HEK293 (cell line): ENCODE data around the gene PSME4.

ENCODE experiments used
- CTCF ChIA-PET: fragments of 350-600 bp; formaldehyde crosslinking; extraction: SDS; loops from one replicate; lab custom pipeline; 2021; ENCODE audit warnings: antibody characterized with exemption; lab: Yijun Ruan, JAX
- POLR2A ChIA-PET: fragments of 300-600 bp; formaldehyde crosslinking; extraction: SDS; loops from one replicate; lab custom pipeline; 2020; ENCODE audit warnings: antibody characterized with exemption, inconsistent platforms; lab: Yijun Ruan, JAX
- H3K27ac ChIP-seq: fragments of 200-500 bp; sonication (Bioruptor generic); 2 replicates; pipeline ENCODE4 v1.5.1; 2014; ENCODE audit warnings: low read depth, low read length, control low read depth, inconsistent platforms; ENCODE audit errors: extremely low read depth
- H3K36me3 ChIP-seq, 2 experiments: fragments of 200-500 bp in 1 of 2; sonication (Bioruptor generic) in 1 of 2; 1 replicate in 1 of 2; 2 replicates in 1 of 2; pipeline ENCODE4 v1.5.1; 2014 to 2017; ENCODE audit warnings: inconsistent platforms in 2 of 2, low read length in 2 of 2; ENCODE audit not compliant: control insufficient read depth in 2 of 2, insufficient read depth in 1 of 2
- H3K4me1 ChIP-seq: fragments of 200-500 bp; sonication (Bioruptor generic); 2 replicates; pipeline ENCODE4 v1.5.1; 2014; ENCODE audit warnings: mild to moderate bottlenecking, low read length, inconsistent platforms; ENCODE audit not compliant: control insufficient read depth, insufficient read depth
- H3K4me3 ChIP-seq: 2 replicates; pipeline ENCODE4 v1.5.1; 2011; ENCODE audit warnings: low read depth, mild to moderate bottlenecking, control low read depth, low read length, moderate library complexity
- H3K9me3 ChIP-seq: fragments of 200-500 bp; sonication (Bioruptor generic); 2 replicates; pipeline ENCODE4 v1.5.1; 2014; ENCODE audit warnings: low read depth, low read length, inconsistent platforms; ENCODE audit not compliant: control insufficient read depth, insufficient read depth
- BCL11B ChIP-seq: fragments of 450-650 bp; formaldehyde crosslinking; IDR thresholded peaks from 2 replicates; pipeline ENCODE4 v1.5.1; 2016; ENCODE audit warnings: low read depth, missing biosample characterization, missing genetic modification characterization
- BCL6B ChIP-seq: fragments of 450-650 bp; formaldehyde crosslinking; IDR thresholded peaks from 2 replicates; pipeline ENCODE4 v1.5.1; 2017; ENCODE audit warnings: missing biosample characterization, missing genetic modification characterization
- GLIS1 ChIP-seq: fragments of 450-650 bp; formaldehyde crosslinking; IDR thresholded peaks from 2 replicates; pipeline ENCODE4 v1.5.1; 2016; ENCODE audit warnings: missing biosample characterization, missing genetic modification characterization
- HIC1 ChIP-seq: fragments of 450-650 bp; formaldehyde crosslinking; IDR thresholded peaks from 2 replicates; pipeline ENCODE4 v1.5.1; 2016; ENCODE audit warnings: missing biosample characterization, missing genetic modification characterization
- KLF10 ChIP-seq: fragments of 450-650 bp; IDR thresholded peaks from 2 replicates; pipeline ENCODE4 v1.5.1; 2018; ENCODE audit warnings: missing biosample characterization, mild to moderate bottlenecking, missing genetic modification characterization
- ZBTB44 ChIP-seq: fragments of 450-650 bp; IDR thresholded peaks from 2 replicates; pipeline ENCODE4 v1.5.1; 2018; ENCODE audit warnings: missing biosample characterization, mild to moderate bottlenecking, missing genetic modification characterization
- ZNF112 ChIP-seq: fragments of 450-650 bp; formaldehyde crosslinking; IDR thresholded peaks from 2 replicates; pipeline ENCODE4 v1.5.0; 2017; ENCODE audit warnings: missing biosample characterization, missing genetic modification characterization
- ZNF341 ChIP-seq: fragments of 450-650 bp; formaldehyde crosslinking; IDR thresholded peaks from 2 replicates; pipeline ENCODE4; 2016; ENCODE audit warnings: low read depth, missing biosample characterization, missing genetic modification characterization
- ZNF362 ChIP-seq: fragments of 450-650 bp; formaldehyde crosslinking; IDR thresholded peaks from 2 replicates; pipeline ENCODE4 v1.5.1; 2016; ENCODE audit warnings: missing biosample characterization, missing genetic modification characterization
- ZNF473 ChIP-seq: fragments of 450-650 bp; formaldehyde crosslinking; IDR thresholded peaks from 2 replicates; pipeline ENCODE4 v1.5.1; 2017; ENCODE audit warnings: missing biosample characterization, missing genetic modification characterization
- ZNF510 ChIP-seq: fragments of 450-650 bp; formaldehyde crosslinking; IDR thresholded peaks from 2 replicates; pipeline ENCODE4 v1.5.1; 2018; ENCODE audit warnings: mild to moderate bottlenecking, missing genetic modification characterization, missing biosample characterization; ENCODE audit not compliant: insufficient replicate concordance
- ZNF544 ChIP-seq: fragments of 450-650 bp; formaldehyde crosslinking; IDR thresholded peaks from 2 replicates; pipeline ENCODE4 v1.5.0; 2017; ENCODE audit warnings: missing biosample characterization, missing genetic modification characterization
- ZNF561 ChIP-seq: fragments of 450-650 bp; IDR thresholded peaks from 2 replicates; pipeline ENCODE4 v1.5.1; 2018; ENCODE audit warnings: missing biosample characterization, missing genetic modification characterization, borderline replicate concordance
- ZNF596 ChIP-seq: fragments of 450-650 bp; IDR thresholded peaks from 2 replicates; pipeline ENCODE4 v1.5.0; 2018; ENCODE audit warnings: missing biosample characterization, mild to moderate bottlenecking, missing genetic modification characterization, moderate library complexity
- ZNF677 ChIP-seq: fragments of 450-650 bp; IDR thresholded peaks from 2 replicates; pipeline ENCODE4 v1.5.0; 2018; ENCODE audit warnings: missing biosample characterization, mild to moderate bottlenecking, missing genetic modification characterization, moderate library complexity
- ZNF747 ChIP-seq: fragments of 450-650 bp; formaldehyde crosslinking; IDR thresholded peaks from 2 replicates; pipeline ENCODE4 v1.5.1; 2016; ENCODE audit warnings: missing biosample characterization, missing genetic modification characterization
- ZNF837 ChIP-seq: fragments of 450-650 bp; formaldehyde crosslinking; IDR thresholded peaks from 2 replicates; pipeline ENCODE4 v1.5.1; 2016; ENCODE audit warnings: missing biosample characterization, missing genetic modification characterization
- ZSCAN30 ChIP-seq: fragments of 450-650 bp; IDR thresholded peaks from 2 replicates; pipeline ENCODE4 v1.5.1; 2018; ENCODE audit warnings: missing biosample characterization, mild to moderate bottlenecking, missing genetic modification characterization, moderate library complexity
- TF ChIP-seq, protein P1 (sequence below): fragments of 450-650 bp; formaldehyde crosslinking; IDR thresholded peaks from 2 replicates; pipeline ENCODE4 v1.5.1; 2016; ENCODE audit warnings: missing biosample characterization, missing genetic modification characterization
- TF ChIP-seq, protein P2 (sequence below): fragments of 450-650 bp; formaldehyde crosslinking; IDR thresholded peaks from 2 replicates; pipeline ENCODE4 v1.5.1; 2016; ENCODE audit warnings: missing biosample characterization, missing genetic modification characterization
- TF ChIP-seq, protein P3 (sequence below): fragments of 450-650 bp; formaldehyde crosslinking; IDR thresholded peaks from 2 replicates; pipeline ENCODE4 v1.5.1; 2016; ENCODE audit warnings: missing biosample characterization, missing genetic modification characterization
- TF ChIP-seq, protein P4 (sequence below): fragments of 450-650 bp; IDR thresholded peaks from 2 replicates; pipeline ENCODE4 v1.5.1; 2018; ENCODE audit warnings: missing biosample characterization, missing genetic modification characterization

Gene PSME4

DNA sequence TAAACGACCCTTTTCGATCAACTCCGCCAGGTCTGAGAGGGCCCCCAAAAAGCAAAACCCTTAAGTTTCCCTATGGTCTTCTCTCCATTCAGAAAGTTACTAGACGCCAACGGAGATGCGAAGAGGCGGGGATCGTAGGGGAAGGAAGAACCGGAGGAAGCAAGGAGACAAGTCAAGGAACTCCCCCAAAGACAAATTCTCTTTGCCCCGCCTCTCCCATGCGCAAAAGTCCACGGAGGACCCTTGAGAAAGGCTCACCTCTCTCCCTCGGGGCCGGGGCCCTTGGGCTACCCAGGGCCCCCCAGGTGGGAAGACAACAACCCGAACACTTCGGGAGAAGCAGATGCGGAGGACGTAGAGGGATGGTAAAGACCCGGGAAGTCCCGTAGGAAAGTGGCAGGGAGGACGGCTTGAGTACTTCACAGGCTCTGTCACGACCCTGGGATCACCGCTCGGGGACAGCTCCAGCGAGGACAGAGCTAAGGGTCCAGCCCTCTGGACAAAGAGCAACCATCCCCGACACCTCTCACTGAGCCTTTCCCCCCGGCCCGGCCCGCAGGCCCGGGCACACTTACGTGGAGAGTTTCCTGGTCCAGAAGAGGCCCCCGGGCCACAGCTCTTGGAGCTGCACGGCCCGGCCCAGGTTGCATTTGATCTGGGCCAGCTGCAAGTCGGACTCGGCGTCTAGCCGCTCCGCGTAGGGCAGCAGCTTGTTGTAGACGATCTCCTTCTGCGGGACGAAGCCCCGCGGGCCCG is 647 bp downstream of the PSME4 start (continued):
- TF ChIP-seq, protein P1, sequence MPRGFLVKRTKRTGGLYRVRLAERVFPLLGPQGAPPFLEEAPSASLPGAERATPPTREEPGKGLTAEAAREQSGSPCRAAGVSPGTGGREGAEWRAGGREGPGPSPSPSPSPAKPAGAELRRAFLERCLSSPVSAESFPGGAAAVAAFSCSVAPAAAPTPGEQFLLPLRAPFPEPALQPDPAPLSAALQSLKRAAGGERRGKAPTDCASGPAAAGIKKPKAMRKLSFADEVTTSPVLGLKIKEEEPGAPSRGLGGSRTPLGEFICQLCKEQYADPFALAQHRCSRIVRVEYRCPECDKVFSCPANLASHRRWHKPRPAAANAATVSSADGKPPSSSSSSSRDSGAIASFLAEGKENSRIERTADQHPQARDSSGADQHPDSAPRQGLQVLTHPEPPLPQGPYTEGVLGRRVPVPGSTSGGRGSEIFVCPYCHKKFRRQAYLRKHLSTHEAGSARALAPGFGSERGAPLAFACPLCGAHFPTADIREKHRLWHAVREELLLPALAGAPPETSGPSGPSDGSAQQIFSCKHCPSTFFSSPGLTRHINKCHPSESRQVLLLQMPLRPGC: no peak
- TF ChIP-seq ZNF473 (tag by site-specific recombination): no peak
- TF ChIP-seq, protein P2, sequence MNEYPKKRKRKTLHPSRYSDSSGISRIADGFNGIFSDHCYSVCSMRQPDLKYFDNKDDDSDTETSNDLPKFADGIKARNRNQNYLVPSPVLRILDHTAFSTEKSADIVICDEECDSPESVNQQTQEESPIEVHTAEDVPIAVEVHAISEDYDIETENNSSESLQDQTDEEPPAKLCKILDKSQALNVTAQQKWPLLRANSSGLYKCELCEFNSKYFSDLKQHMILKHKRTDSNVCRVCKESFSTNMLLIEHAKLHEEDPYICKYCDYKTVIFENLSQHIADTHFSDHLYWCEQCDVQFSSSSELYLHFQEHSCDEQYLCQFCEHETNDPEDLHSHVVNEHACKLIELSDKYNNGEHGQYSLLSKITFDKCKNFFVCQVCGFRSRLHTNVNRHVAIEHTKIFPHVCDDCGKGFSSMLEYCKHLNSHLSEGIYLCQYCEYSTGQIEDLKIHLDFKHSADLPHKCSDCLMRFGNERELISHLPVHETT (tag by site-specific recombination): no peak

- peak overlapping the region; percentile 63 for H3K4me3 ChIP-seq
- H3K27ac ChIP-seq: peak overlapping the region; percentile 82
- POLR2A ChIA-PET: interaction anchor here (0.6 to 1.0 kb wide), 5 partner anchors 35 to 1182 kb away, joined by 3 to 6 read pairs (median 4); no protein-coding TSS in a partner anchor
- H3K4me1 ChIP-seq: no peaks in the 10 kb centered on the region
- H3K9me3 ChIP-seq: no peaks in the 10 kb centered on the region
- CTCF ChIA-PET: interaction anchor here (0.6 to 1.4 kb wide), 2 partner anchors 27 to 83 kb away, joined by 3 to 4 read pairs; no protein-coding TSS in a partner anchor
- peaks cover 4 to 6% of the 10 kb centered on the region in 2 experiments for H3K36me3 ChIP-seq
- TF ChIP-seq BCL11B: no peak
- no peak for TF ChIP-seq ZNF837
- peak; percentile 71 for TF ChIP-seq ZNF362 (tag by site-specific recombination)
- TF ChIP-seq ZSCAN30 (tag by site-specific recombination): no peak
- TF ChIP-seq ZNF510: no peak
- TF ChIP-seq, protein P3, sequence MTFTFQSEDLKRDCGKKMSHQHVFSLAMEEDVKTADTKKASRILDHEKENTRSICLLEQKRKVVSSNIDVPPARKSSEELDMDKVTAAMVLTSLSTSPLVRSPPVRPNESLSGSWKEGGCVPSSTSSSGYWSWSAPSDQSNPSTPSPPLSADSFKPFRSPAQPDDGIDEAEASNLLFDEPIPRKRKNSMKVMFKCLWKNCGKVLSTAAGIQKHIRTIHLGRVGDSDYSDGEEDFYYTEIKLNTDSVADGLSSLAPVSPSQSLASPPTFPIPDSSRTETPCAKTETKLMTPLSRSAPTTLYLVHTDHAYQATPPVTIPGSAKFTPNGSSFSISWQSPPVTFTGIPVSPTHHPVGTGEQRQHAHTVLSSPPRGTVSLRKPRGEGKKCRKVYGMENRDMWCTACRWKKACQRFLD (tag by site-specific recombination): no peak
- TF ChIP-seq ZNF561 (tag by site-specific recombination): no peak
- TF ChIP-seq KLF10 (tag by site-specific recombination): peak; percentile 67
- TF ChIP-seq HIC1 (tag by site-specific recombination): peak; percentile 36; the same call in 1 of the 2 replicates
- TF ChIP-seq ZBTB44 (tag by site-specific recombination): 0 out of 2 replicates have a peak, but pooled peaks have one; percentile 7
- no peak for TF ChIP-seq ZNF112 (tag by site-specific recombination)
- no peak for TF ChIP-seq ZNF341
- no peak for TF ChIP-seq BCL6B
- TF ChIP-seq ZNF596 (tag by site-specific recombination): no peak
- TF ChIP-seq ZNF544 (tag by site-specific recombination): no peak
- TF ChIP-seq GLIS1 (tag by site-specific recombination): no peak
- TF ChIP-seq, protein P4, sequence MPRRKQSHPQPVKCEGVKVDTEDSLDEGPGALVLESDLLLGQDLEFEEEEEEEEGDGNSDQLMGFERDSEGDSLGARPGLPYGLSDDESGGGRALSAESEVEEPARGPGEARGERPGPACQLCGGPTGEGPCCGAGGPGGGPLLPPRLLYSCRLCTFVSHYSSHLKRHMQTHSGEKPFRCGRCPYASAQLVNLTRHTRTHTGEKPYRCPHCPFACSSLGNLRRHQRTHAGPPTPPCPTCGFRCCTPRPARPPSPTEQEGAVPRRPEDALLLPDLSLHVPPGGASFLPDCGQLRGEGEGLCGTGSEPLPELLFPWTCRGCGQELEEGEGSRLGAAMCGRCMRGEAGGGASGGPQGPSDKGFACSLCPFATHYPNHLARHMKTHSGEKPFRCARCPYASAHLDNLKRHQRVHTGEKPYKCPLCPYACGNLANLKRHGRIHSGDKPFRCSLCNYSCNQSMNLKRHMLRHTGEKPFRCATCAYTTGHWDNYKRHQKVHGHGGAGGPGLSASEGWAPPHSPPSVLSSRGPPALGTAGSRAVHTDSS (tag by site-specific recombination): no peak
- TF ChIP-seq ZNF677 (tag by site-specific recombination): no peak
- TF ChIP-seq ZNF747 (tag by site-specific recombination): no peak
Measured at GRCh38 chr2:53969285-53969967, 1.4 kb downstream of the PSME4 start.
